Measurements from ENCODE around the gene ATAD2B. TPM values are rescaled to one million over a fixed set of nuclear protein-coding genes. Genes with fewer than 3 reads are reported as not detected.

ATAD2B gene
- total and polyA plus RNA-seq, 8 donors = 4.1 to 15.6 (median 9.3) TPM

DNA sequence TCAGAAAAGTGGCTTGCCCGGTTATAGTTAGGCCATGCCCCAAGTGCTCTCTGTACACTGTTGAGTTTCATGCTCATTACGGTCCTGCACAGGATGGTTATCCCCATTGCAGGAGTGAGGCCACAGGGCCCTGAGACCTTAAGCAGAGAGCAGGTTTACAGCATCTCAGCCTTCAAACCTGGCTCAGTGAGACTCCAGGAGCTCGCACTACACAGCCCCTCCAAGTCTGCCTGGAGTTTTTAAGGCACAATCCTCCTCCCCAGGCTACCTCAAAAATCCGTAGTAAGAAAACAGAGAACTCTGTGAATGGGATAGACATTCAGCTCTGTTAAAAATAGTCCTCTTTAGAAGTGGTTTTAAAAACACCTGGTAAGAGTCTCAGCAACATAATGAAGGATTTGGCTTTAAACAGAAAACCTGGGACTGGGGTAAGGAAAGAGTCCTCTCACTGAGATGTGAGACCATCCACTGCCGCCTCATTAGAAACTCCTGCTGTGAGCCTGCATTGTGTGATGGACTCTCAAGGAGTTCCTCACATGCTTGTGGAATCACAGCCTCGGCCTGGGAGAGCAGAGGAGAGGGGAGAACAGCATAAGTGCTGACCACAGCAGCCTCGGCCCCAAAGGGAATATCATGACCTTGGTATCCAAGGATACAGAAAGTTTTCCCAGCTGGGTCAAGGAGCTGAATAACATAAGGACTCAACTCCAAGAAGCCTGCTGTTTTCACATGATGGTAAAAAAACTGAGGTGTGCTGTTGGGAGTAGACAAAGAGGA, 214.8 kb downstream of the ATAD2B start:
- Histone ChIP-seq H3K4me3 (no peak overlapping the region), H3K27ac (no peak overlapping the region), H3K4me1 (no peaks in the 10 kb centered on the region), H3K27me3 (no peaks in the 10 kb centered on the region), H3K36me3 (peaks cover 0 to 4% (median 0%) of the 10 kb centered on the region in 3 donors), H3K9me3 (no peaks in the 10 kb centered on the region)
- 79 to 89% methylated on average over 7 of the region's 7 CpGs for WGBS, 2 donors
- DNase-seq (no peak), FAIRE-seq (no peak), ATAC-seq (no peak)
- TF ChIP-seq, protein P1, sequence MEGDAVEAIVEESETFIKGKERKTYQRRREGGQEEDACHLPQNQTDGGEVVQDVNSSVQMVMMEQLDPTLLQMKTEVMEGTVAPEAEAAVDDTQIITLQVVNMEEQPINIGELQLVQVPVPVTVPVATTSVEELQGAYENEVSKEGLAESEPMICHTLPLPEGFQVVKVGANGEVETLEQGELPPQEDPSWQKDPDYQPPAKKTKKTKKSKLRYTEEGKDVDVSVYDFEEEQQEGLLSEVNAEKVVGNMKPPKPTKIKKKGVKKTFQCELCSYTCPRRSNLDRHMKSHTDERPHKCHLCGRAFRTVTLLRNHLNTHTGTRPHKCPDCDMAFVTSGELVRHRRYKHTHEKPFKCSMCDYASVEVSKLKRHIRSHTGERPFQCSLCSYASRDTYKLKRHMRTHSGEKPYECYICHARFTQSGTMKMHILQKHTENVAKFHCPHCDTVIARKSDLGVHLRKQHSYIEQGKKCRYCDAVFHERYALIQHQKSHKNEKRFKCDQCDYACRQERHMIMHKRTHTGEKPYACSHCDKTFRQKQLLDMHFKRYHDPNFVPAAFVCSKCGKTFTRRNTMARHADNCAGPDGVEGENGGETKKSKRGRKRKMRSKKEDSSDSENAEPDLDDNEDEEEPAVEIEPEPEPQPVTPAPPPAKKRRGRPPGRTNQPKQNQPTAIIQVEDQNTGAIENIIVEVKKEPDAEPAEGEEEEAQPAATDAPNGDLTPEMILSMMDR (IDR thresholded peaks at IDR 0.05) = no peak
- intact Hi-C loops (cut with DNase I) = no loop called here

DNA sequence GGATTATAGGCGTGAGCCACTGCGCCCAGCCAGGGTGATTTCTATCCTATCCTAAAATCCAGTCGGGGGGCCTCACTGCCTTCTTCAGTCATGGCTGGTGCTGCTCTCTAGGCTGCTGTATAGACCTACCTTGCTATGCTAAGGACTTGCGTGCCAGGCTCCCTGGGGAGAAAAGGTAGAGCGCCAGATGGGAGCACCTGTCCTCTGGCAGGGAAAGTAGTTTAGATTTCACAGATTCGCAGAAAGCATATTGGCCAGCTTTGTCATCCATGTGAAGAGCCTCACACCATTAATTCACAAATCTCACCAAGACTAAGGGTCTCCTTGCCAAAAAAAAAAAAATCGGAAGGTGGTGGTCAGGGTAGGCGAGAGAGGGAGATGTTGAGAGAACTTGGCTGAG, 217.6 kb downstream of the ATAD2B start:
- Histone ChIP-seq H3K9me3 (no peaks in the 10 kb centered on the region), H3K27ac (no peak overlapping the region), H3K27me3 (no peaks in the 10 kb centered on the region), H3K36me3 (peaks cover 0 to 4% (median 0%) of the 10 kb centered on the region in 3 donors), H3K4me1 (no peaks in the 10 kb centered on the region), H3K4me3 (no peak overlapping the region)
- ATAC-seq (no peak), FAIRE-seq (no peak), DNase-seq (no peak)
- TF ChIP-seq, protein P1 (IDR thresholded peaks at IDR 0.05) = no peak
- 95% methylated on average over 8 of the region's 8 CpGs for WGBS, 2 donors
- intact Hi-C loops (cut with DNase I) = no loop called here

DNA sequence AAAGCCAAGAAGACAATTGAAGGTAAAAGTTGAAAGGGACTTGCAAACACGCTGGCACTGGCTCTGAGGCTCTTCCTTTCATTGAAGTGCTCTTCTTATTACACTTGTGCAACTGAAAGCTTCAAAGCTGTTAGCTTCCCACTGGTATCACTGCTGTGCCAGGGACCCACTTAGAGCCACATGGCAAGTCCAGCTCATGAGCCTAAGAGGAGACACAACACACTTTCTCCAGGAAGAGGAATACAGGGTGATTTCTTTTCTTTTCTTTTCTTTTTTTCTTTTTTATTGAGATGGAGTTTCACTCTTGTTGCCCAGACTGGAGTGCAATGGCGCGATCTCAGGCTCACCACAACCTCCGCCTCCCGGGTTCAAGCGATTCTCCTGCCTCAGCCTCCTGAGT, 218.2 kb downstream of the ATAD2B start:
- no peak overlapping the region for H3K4me3 ChIP-seq
- no peaks in the 10 kb centered on the region for H3K4me1 ChIP-seq
- TF ChIP-seq, protein P1 (IDR thresholded peaks at IDR 0.05) = no peak
- H3K27me3 ChIP-seq = no peaks in the 10 kb centered on the region
- H3K9me3 ChIP-seq = no peaks in the 10 kb centered on the region
- ATAC-seq = no peak
- no peak for DNase-seq
- no peak for FAIRE-seq
- peaks cover 0 to 4% (median 0%) of the 10 kb centered on the region in 3 donors for H3K36me3 ChIP-seq
- H3K27ac ChIP-seq = no peak overlapping the region
- intact Hi-C loops (cut with DNase I) = no loop called here
- 92 to 98% methylated on average over 6 of the region's 6 CpGs for WGBS, 2 donors

DNA sequence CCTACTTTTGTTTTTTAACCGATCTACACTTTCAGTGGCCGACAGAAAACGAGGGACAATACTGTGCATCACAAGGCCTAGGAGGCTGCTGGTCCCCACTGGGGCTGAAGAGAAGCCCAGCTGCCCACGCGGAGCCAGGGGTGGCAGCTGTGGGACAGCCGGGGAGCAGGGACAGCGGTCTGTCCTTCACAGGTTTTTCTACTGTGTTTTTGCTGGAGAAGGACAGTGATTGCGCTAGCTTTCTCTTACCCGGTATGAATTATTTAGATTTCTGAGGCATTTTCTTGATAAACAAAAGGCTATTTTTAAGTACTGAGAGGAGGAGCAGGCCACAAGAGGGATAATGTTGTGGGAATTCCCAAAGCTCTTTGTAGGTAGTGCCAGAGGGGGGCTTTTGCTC, 219.8 kb downstream of the ATAD2B start:
- FAIRE-seq = no peak
- no peak for DNase-seq
- WGBS, 2 donors = 80 to 81% methylated on average over 9 of the region's 9 CpGs
- TF ChIP-seq, protein P1 (IDR thresholded peaks at IDR 0.05) = no peak
- H3K27me3 ChIP-seq = no peaks in the 10 kb centered on the region
- intact Hi-C loops (cut with DNase I) = no loop called here
- H3K4me1 ChIP-seq = no peaks in the 10 kb centered on the region
- no peak for ATAC-seq
- no peaks in the 10 kb centered on the region for H3K9me3 ChIP-seq
- no peak overlapping the region for H3K27ac ChIP-seq
- H3K4me3 ChIP-seq = no peak overlapping the region
- H3K36me3 ChIP-seq = peaks cover 0 to 4% (median 0%) of the 10 kb centered on the region in 3 donors

DNA sequence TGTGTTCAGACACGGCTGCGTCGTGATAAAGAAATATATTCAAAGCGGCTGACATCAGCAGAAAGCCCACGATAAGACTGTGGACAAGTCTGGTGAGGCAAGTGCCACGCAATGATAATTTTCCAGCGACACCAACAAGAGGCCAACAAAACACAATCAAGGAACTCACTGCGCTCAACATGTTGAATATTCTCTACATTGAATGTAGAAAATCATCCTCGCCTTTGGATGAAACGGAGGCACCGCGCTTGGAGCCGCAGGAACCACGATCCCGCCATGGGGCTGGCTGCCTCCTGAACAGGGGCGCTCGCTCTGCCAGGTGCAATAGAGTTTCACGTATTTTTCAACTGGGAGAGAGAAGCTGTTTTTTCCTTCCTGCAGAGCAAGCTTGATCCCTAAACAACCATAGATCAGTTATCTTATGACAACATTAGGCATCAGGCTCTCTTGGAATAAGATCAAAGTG, 220.3 kb downstream of the ATAD2B start:
- no peak overlapping the region for H3K27ac ChIP-seq
- intact Hi-C loops (cut with DNase I) = no loop called here
- no peaks in the 10 kb centered on the region for H3K4me1 ChIP-seq
- TF ChIP-seq, protein P1 (IDR thresholded peaks at IDR 0.05) = no peak
- WGBS, 2 donors = 94 to 96% methylated on average over 18 of the region's 18 CpGs
- no peak for FAIRE-seq
- no peak for DNase-seq
- no peaks in the 10 kb centered on the region for H3K27me3 ChIP-seq
- peaks cover 0 to 4% (median 0%) of the 10 kb centered on the region in 3 donors for H3K36me3 ChIP-seq
- H3K9me3 ChIP-seq = no peaks in the 10 kb centered on the region
- no peak overlapping the region for H3K4me3 ChIP-seq
- no peak for ATAC-seq
